K562 (cell line): ENCODE data around the gene LIN28B. TPM values are rescaled to one million over a fixed set of nuclear protein-coding genes. Genes with fewer than 3 reads are reported as not detected.

Experiments
- ATAC-seq: fragments of 200-7000 bp; cut with Tn5 transposase; 3 replicates; pipeline ENCODE4 v1.9.1; 2020; ENCODE audit warnings: moderate library complexity
- BruUV-seq: library from RNA; stranded (reverse); fragments of 400-500 nt; replicated peaks from 2 replicates; lab custom pipeline; 2021; lab: Mats Ljungman, UMichigan
- CTCF ChIA-PET: fragments of 300-600 bp; formaldehyde crosslinking; extraction: SDS; loops from one replicate; lab custom pipeline; 2021; ENCODE audit warnings: low intra/inter-chr PET ratio; lab: Yijun Ruan, JAX
- POLR2A ChIA-PET: fragments of 300-600, 350-650 bp; sonication (Branson Sonifier 250); formaldehyde crosslinking; extraction: SDS; loops from one replicate; lab custom pipeline; 2021; ENCODE audit warnings: antibody characterized with exemption, inconsistent platforms; lab: Yijun Ruan, JAX
- DNase-seq, 4 experiments: peaks; one replicate each; pipeline versions ENCODE4 v3.0.0 to v3.0.0-alpha.2; 2011 to 2018; ENCODE audit warnings: low spot score in 3 of 4, mixed read lengths in 3 of 4; ENCODE audit errors: extremely low read depth in 1 of 4
- FAIRE-seq: peaks from 2 replicates; lab custom pipeline; 2011; peaks lifted over from hg19 to GRCh38; lab: Jason Lieb, UNC
- H2AFZ ChIP-seq: 2 replicates; pipeline ENCODE4 v1.6.0; 2011; ENCODE audit warnings: low read depth, low read length, control low read depth, inconsistent platforms
- H3K27ac ChIP-seq: fragments of 200-600 bp; 3 replicates; pipeline ENCODE4 v1.8.0; 2011; ENCODE audit warnings: low read depth, mild to moderate bottlenecking, control low read depth, inconsistent platforms, low read length, moderate library complexity, mixed read lengths; ENCODE audit errors: extremely low read depth
- H3K27me3 ChIP-seq, 2 experiments: fragments of 300-600 bp in 1 of 2; 2 replicates in 1 of 2; 3 replicates in 1 of 2; pipeline versions ENCODE4 v1.6.0 to v1.8.0; 2011; ENCODE audit warnings: inconsistent platforms in 2 of 2, low read length in 2 of 2, mild to moderate bottlenecking in 1 of 2, mixed read lengths in 1 of 2, moderate library complexity in 1 of 2; ENCODE audit not compliant: control insufficient read depth in 2 of 2, insufficient read depth in 2 of 2
- H3K36me3 ChIP-seq: fragments of 300-600 bp; 3 replicates; pipeline ENCODE4 v1.8.0; 2011; ENCODE audit warnings: mild to moderate bottlenecking, low read length, inconsistent platforms; ENCODE audit not compliant: control insufficient read depth, insufficient read depth
- H3K4me1 ChIP-seq, 2 experiments: fragments of 200-600 bp in 1 of 2; replicated peaks in 1 of 2; 2 replicates in 1 of 2; 3 replicates in 1 of 2; pipeline versions ENCODE4 v1.5.1 to v1.8.0; 2011; ENCODE audit warnings: inconsistent platforms in 2 of 2, low read length in 2 of 2, mild to moderate bottlenecking in 1 of 2, mixed read lengths in 1 of 2, moderate library complexity in 1 of 2; ENCODE audit not compliant: control insufficient read depth in 2 of 2, insufficient read depth in 2 of 2
- H3K4me2 ChIP-seq: 2 replicates; pipeline ENCODE4 v1.6.1; 2011; ENCODE audit warnings: low read length, control low read depth, inconsistent platforms, mixed read lengths; ENCODE audit not compliant: insufficient read depth
- H3K4me3 ChIP-seq: fragments of 200-600 bp; sonication (generic), shearing (Covaris generic); 2 replicates; pipeline ENCODE4 v1.5.1; 2016; ENCODE audit warnings: control low read depth, inconsistent platforms
- H3K79me2 ChIP-seq: fragments of 200-600 bp; 3 replicates; pipeline ENCODE4 v1.8.0; 2011; ENCODE audit warnings: low read length, inconsistent platforms; ENCODE audit not compliant: control insufficient read depth, insufficient read depth
- H3K9ac ChIP-seq, 2 experiments: 2 replicates each; pipeline versions ENCODE4 v1.6.0 to v1.6.1; 2011; ENCODE audit warnings: low read depth in 2 of 2, low read length in 2 of 2, control low read depth in 1 of 2, inconsistent platforms in 1 of 2, mild to moderate bottlenecking in 1 of 2, mixed read lengths in 1 of 2; ENCODE audit not compliant: insufficient read depth in 1 of 2
- H3K9me1 ChIP-seq: one replicate; pipeline ENCODE4 v1.6.0; 2011; ENCODE audit warnings: inconsistent platforms, mild to moderate bottlenecking, low read length, moderate library complexity; ENCODE audit not compliant: control insufficient read depth, insufficient read depth
- H3K9me3 ChIP-seq: replicated peaks from 2 replicates; pipeline ENCODE4 v1.5.1; 2011; ENCODE audit warnings: low read depth, low read length, inconsistent platforms; ENCODE audit not compliant: control insufficient read depth, insufficient read depth
- H4K20me1 ChIP-seq: replicated peaks from 2 replicates; pipeline ENCODE4 v1.6.1; 2011; ENCODE audit warnings: low read length, inconsistent platforms, mixed read lengths; ENCODE audit not compliant: control insufficient read depth, insufficient read depth
- BCOR ChIP-seq: fragments of 450-650 bp; IDR thresholded peaks from 2 replicates; pipeline ENCODE4 v1.6.1; 2016
- FOSL1 ChIP-seq: fragments of 200-800 bp; sonication (Bioruptor generic); conservative IDR thresholded peaks from 2 replicates; pipeline ENCODE4 v1.6.1; 2016; ENCODE audit warnings: missing genetic modification characterization, missing compliant biosample characterization
- GMEB1 ChIP-seq: fragments of 250-450 bp; sonication (Bioruptor Pico); IDR thresholded peaks from 2 replicates; pipeline ENCODE4 v1.4.0; 2020; ENCODE audit warnings: mild to moderate bottlenecking
- HMBOX1 ChIP-seq: sonication (generic); IDR thresholded peaks from 2 replicates; pipeline ENCODE4 v1.6.1; 2016
- KLF6 ChIP-seq: fragments of 250-450 bp; sonication (Bioruptor Pico); IDR thresholded peaks from 2 replicates; pipeline ENCODE4 v1.4.0; 2020; ENCODE audit warnings: mild to moderate bottlenecking, moderate library complexity, borderline replicate concordance
- MXI1 ChIP-seq: IDR thresholded peaks from 2 replicates; pipeline ENCODE4 v1.6.1; 2011; ENCODE audit warnings: low read depth, mild to moderate bottlenecking, improper control_type of control experiment, low read length
- SNAPC5 ChIP-seq: fragments of 250-450 bp; sonication (Bioruptor Pico); IDR thresholded peaks from 2 replicates; pipeline ENCODE4 v1.8.0; 2021; ENCODE audit warnings: moderate library complexity, mild to moderate bottlenecking, inconsistent platforms
- XRCC4 ChIP-seq: IDR thresholded peaks from one replicate; pipeline ENCODE4 v1.6.1; 2011; ENCODE audit not compliant: insufficient read depth, insufficient read length; ENCODE audit errors: extremely low read depth
- ZNF407 ChIP-seq: fragments of 450-650 bp; IDR thresholded peaks from 2 replicates; pipeline ENCODE4 v1.6.1; 2016; ENCODE audit warnings: low read depth
- ZNF512 ChIP-seq: IDR thresholded peaks from 2 replicates; pipeline ENCODE4 v1.6.1; 2016; ENCODE audit warnings: missing genetic modification characterization, missing compliant biosample characterization
- ZNF780A ChIP-seq: fragments of 250-450 bp; sonication (Bioruptor Pico); IDR thresholded peaks from 2 replicates; pipeline ENCODE4 v1.5.0; 2021; ENCODE audit warnings: mild to moderate bottlenecking
- WGBS: fragments of 100-300 bp; shearing (Covaris generic); methylation state at CpG from one replicate; pipeline ENCODE4 v1.1.6; 2016; ENCODE audit warnings: low coverage, mixed read lengths; ENCODE audit not compliant: insufficient coverage; ENCODE audit errors: missing lambda C conversion rate; 5-methylcytosine and 5-hydroxymethylcytosine counted together
- in situ Hi-C: fragments of 300-500 bp; cut with MboI; formaldehyde crosslinking; loops from 4 replicates; pipeline ENCODE4 v1.15.0; 2018; ENCODE audit warnings: inconsistent platforms, mixed read lengths
- intact Hi-C: fragments of 100-400 bp; cut with micrococcal nuclease; formaldehyde crosslinking; loops from 2 replicates; pipeline ENCODE4 v1.14.2; 2022
- polyA plus RNA-seq, 8 experiments: library from polyadenylated mRNA; depleted of rRNA in 4 of 8; stranded (reverse) in 5 of 8; unstranded in 3 of 8; fragments of >200 nt; fragmentation: Nextera tagmentation in 2 of 8; fragmentation: Illumina TruSeq in 1 of 8; extraction: Ambion mirVana in 2 of 8; extraction: Trizol in 1 of 8; gene quantifications; 2 replicates each; pipeline versions ENCODE4 v1.2.1 to v1.2.3, GENCODE V29; 2011 to 2014; ENCODE audit warnings: inconsistent platforms in 1 of 8, missing spikeins in 1 of 8
- total RNA-seq, 7 experiments: library from RNA; depleted of rRNA in 6 of 7; stranded (reverse); fragments of >200 nt in 6 of 7; fragmentation: Illumina TruSeq in 2 of 7; extraction: Trizol in 2 of 7; gene quantifications; 2 replicates each; pipeline versions ENCODE4 v1.2.1 to v1.2.3, GENCODE V29; 2011 to 2021; ENCODE audit warnings: low replicate concordance in 1 of 7

Gene LIN28B
- total and polyA plus RNA-seq, 9 of the 15 experiments (the other 6 are each of a cell fraction or from before 2014, with no cell fraction given): 20.9 to 77.3 (median 42.1) TPM

- Histone ChIP-seq H2AFZ (no peak overlapping the region), H3K4me2 (no peak overlapping the region), H3K4me3 (no peak overlapping the region), H3K79me2 (no peaks in the 10 kb centered on the region), H4K20me1 (no peaks in the 10 kb centered on the region), H3K36me3 (no peaks in the 10 kb centered on the region), H3K4me1 (no peaks in the 10 kb centered on the region), H3K27me3 (peaks cover 7 to 16% of the 10 kb centered on the region in 2 experiments; a peak in 4 of 5 replicates), H3K9me3 (no peaks in the 10 kb centered on the region), H3K9ac (no peak overlapping the region), H3K9me1 (no peaks in the 10 kb centered on the region), H3K27ac (no peak overlapping the region)
- ChIA-PET POLR2A (no interaction called here), CTCF (no interaction called here)
- no TSS peak for BruUV-seq
- intact Hi-C loops (loop anchor here (10.0 kb wide), 2 partner anchors 149 to 1719 kb away; no protein-coding TSS in a partner anchor), in situ Hi-C loops (no loop called here)
- no peak for DNase-seq
- no peak for ATAC-seq
- WGBS: 7% methylated on average over 5 of the region's 5 CpGs
- no peak for FAIRE-seq
- TF ChIP-seq HMBOX1 (no peak), GMEB1 (CRISPR knock-in tag) (no peak), ZNF407 (no peak), KLF6 (CRISPR knock-in tag) (no peak), SNAPC5 (no peak), ZNF512 (tag) (no peak), FOSL1 (tag) (no peak), XRCC4 (no peak), ZNF780A (CRISPR knock-in tag) (no peak), BCOR (no peak), MXI1 (no peak)
Observed at GRCh38 chr6:105116150-105116549, 159.2 kb downstream of the LIN28B start.
